Liver (tissue), 9 donors: ENCODE data around the gene PIGO. TPM values are rescaled to one million over a fixed set of nuclear protein-coding genes. Genes with fewer than 3 reads are reported as not detected.

Experiments
- DNase-seq: peaks from one replicate; pipeline ENCODE4 v3.0.0-alpha.2; 2017; ENCODE audit warnings: low spot score
- H3K27ac ChIP-seq, 2 donors: one replicate each; pipeline ENCODE4 v1.7.0; 2013; ENCODE audit warnings: inconsistent platforms in 2 of 2, low read length in 2 of 2, control low read depth in 1 of 2, low read depth in 1 of 2, mild to moderate bottlenecking in 1 of 2
- H3K27me3 ChIP-seq, 4 donors: one replicate each; pipeline versions ENCODE4 v1.6.1 to v1.7.0; 2013; ENCODE audit warnings: low read length in 3 of 4, inconsistent platforms in 1 of 4, mild to moderate bottlenecking in 1 of 4, moderate library complexity in 1 of 4; ENCODE audit not compliant: control insufficient read depth in 4 of 4, insufficient read depth in 4 of 4
- H3K36me3 ChIP-seq, 4 donors: one replicate each; pipeline versions ENCODE4 v1.6.1 to v1.7.0; 2013; ENCODE audit warnings: low read length in 3 of 4, mild to moderate bottlenecking in 3 of 4, low read depth in 1 of 4, moderate library complexity in 1 of 4; ENCODE audit not compliant: control insufficient read depth in 4 of 4, insufficient read depth in 3 of 4
- H3K4me1 ChIP-seq, 4 donors: one replicate each; pipeline versions ENCODE4 v1.6.1 to v1.7.0; 2013; ENCODE audit warnings: low read length in 3 of 4, mild to moderate bottlenecking in 3 of 4, moderate library complexity in 1 of 4; ENCODE audit not compliant: control insufficient read depth in 4 of 4, insufficient read depth in 4 of 4
- H3K4me3 ChIP-seq, 3 donors: one replicate each; pipeline versions ENCODE4 v1.6.1 to v1.7.0; 2013; ENCODE audit warnings: low read length in 3 of 3, control low read depth in 1 of 3, low read depth in 1 of 3, mild to moderate bottlenecking in 1 of 3
- H3K9ac ChIP-seq, 2 donors: one replicate each; pipeline ENCODE4 v1.7.0; 2013; ENCODE audit warnings: low read length in 2 of 2, mild to moderate bottlenecking in 2 of 2, moderate library complexity in 2 of 2, control low read depth in 1 of 2, low read depth in 1 of 2
- H3K9me3 ChIP-seq, 4 donors: one replicate each; pipeline versions ENCODE4 v1.6.1 to v1.7.0; 2013; ENCODE audit warnings: low read length in 3 of 4; ENCODE audit not compliant: control insufficient read depth in 4 of 4
- ATF3 ChIP-seq: IDR thresholded peaks from 2 replicates; pipeline ENCODE4 v1.6.1; 2016; ENCODE audit warnings: antibody characterized with exemption
- EGR1 ChIP-seq, 2 donors: IDR thresholded peaks; 2 replicates each; pipeline ENCODE4 v1.6.1; 2016 to 2018; ENCODE audit warnings: antibody characterized with exemption in 2 of 2, low read depth in 2 of 2
- FOXA1 ChIP-seq: IDR thresholded peaks from 2 replicates; pipeline ENCODE4 v1.6.1; 2016; ENCODE audit warnings: antibody characterized with exemption
- FOXA2 ChIP-seq: IDR thresholded peaks from 2 replicates; pipeline ENCODE4 v1.6.1; 2016; ENCODE audit warnings: antibody characterized with exemption
- GABPA ChIP-seq, 2 donors: IDR thresholded peaks in 1 of 2; conservative IDR thresholded peaks in 1 of 2; 2 replicates each; pipeline ENCODE4 v1.6.1; 2016; ENCODE audit warnings: antibody characterized with exemption in 2 of 2, mild to moderate bottlenecking in 1 of 2, moderate library complexity in 1 of 2
- HNF4A ChIP-seq, 2 donors: conservative IDR thresholded peaks; 2 replicates each; pipeline ENCODE4 v1.6.1; 2016; ENCODE audit warnings: antibody characterized with exemption in 2 of 2, mild to moderate bottlenecking in 2 of 2
- HNF4G ChIP-seq: IDR thresholded peaks from 2 replicates; pipeline ENCODE4 v1.6.1; 2016; ENCODE audit warnings: antibody characterized with exemption
- JUND ChIP-seq, 2 donors: IDR thresholded peaks; 2 replicates each; pipeline ENCODE4 v1.6.1; 2016; ENCODE audit warnings: antibody characterized with exemption in 2 of 2
- MAX ChIP-seq: IDR thresholded peaks from 2 replicates; pipeline ENCODE4 v1.6.1; 2016; ENCODE audit warnings: antibody characterized with exemption
- NR2F2 ChIP-seq: IDR thresholded peaks from 2 replicates; pipeline ENCODE4 v1.6.1; 2016; ENCODE audit warnings: antibody characterized with exemption
- RAD21 ChIP-seq, 2 donors: IDR thresholded peaks; 2 replicates each; pipeline ENCODE4 v1.6.1; 2016; ENCODE audit warnings: antibody characterized with exemption in 2 of 2, mild to moderate bottlenecking in 2 of 2
- REST ChIP-seq: IDR thresholded peaks from 2 replicates; pipeline ENCODE4 v1.6.1; 2016; ENCODE audit warnings: antibody characterized with exemption, mild to moderate bottlenecking
- RXRA ChIP-seq, 2 donors: IDR thresholded peaks; 2 replicates each; pipeline ENCODE4 v1.6.1; 2017 to 2018; ENCODE audit warnings: antibody characterized with exemption in 2 of 2, mild to moderate bottlenecking in 1 of 2
- SP1 ChIP-seq: IDR thresholded peaks from 2 replicates; pipeline ENCODE4 v1.6.1; 2018; ENCODE audit warnings: antibody characterized with exemption, mild to moderate bottlenecking
- TAF1 ChIP-seq: conservative IDR thresholded peaks from 2 replicates; pipeline ENCODE4 v1.6.1; 2016; ENCODE audit warnings: antibody characterized with exemption, mild to moderate bottlenecking
- YY1 ChIP-seq: IDR thresholded peaks from 2 replicates; pipeline ENCODE4 v1.6.1; 2016; ENCODE audit warnings: antibody characterized with exemption, mild to moderate bottlenecking
- WGBS: extraction: QIAGEN DNeasy Blood & Tissue Kit; methylation state at CpG from one replicate; pipeline ENCODE4 v1.1.7; 2013; 5-methylcytosine and 5-hydroxymethylcytosine counted together
- polyA plus RNA-seq, 2 donors: library from polyadenylated mRNA; stranded (reverse) in 1 of 2; unstranded in 1 of 2; fragments of 200-250 nt in 1 of 2; fragments of >200 nt in 1 of 2; fragmentation: Nextera tagmentation in 1 of 2; extraction: Ambion mirVana in 1 of 2; gene quantifications; one replicate each; pipeline versions ENCODE4 v1.2.1 to v1.2.3, GENCODE V29; 2013 to 2015
- total RNA-seq, 2 donors: library from RNA; depleted of rRNA; stranded (reverse); fragments of >200 nt; gene quantifications; one replicate each; pipeline ENCODE4 v1.2.3, GENCODE V29; 2014
- TF ChIP-seq, protein P1 (sequence below): fragments of 150-350 bp; IDR thresholded peaks from 2 replicates; pipeline ENCODE4 v1.5.1; 2017; ENCODE audit warnings: improper control_type of control experiment, low read depth, low read length; ENCODE audit not compliant: missing input control
- TF ChIP-seq, protein P2 (sequence below): IDR thresholded peaks from 2 replicates; pipeline ENCODE4 v1.6.1; 2016; ENCODE audit warnings: antibody characterized with exemption
- donor health status: healthy.
- donor health status: healthy.
- donor health status: healthy.
- donor health status: healthy.
- donor health status: healthy.

Gene PIGO
- total and polyA plus RNA-seq, 4 donors, result 10.5 to 16.0 (median 15.5) TPM

DNA sequence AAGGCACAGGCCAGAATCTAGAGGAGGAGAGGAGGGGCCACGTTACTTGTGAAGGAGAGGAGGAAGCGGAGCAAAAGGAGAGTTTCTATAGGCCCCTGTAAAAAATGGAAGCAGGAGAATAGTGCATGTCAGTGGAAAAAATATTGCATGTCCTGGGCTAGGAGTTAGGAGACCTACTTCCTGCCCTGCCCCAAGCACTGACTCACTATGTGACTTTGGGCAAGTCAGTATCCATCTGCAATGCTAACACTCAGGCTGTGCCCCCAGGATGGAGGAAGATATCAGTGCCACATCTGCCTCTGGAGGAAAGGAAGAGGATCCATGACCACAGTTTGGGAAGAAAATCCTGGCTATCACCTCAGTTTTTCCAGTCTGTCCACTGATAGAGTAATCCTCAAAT lies 7.0 kb downstream of the PIGO start (continued):
- TF ChIP-seq, protein P1, sequence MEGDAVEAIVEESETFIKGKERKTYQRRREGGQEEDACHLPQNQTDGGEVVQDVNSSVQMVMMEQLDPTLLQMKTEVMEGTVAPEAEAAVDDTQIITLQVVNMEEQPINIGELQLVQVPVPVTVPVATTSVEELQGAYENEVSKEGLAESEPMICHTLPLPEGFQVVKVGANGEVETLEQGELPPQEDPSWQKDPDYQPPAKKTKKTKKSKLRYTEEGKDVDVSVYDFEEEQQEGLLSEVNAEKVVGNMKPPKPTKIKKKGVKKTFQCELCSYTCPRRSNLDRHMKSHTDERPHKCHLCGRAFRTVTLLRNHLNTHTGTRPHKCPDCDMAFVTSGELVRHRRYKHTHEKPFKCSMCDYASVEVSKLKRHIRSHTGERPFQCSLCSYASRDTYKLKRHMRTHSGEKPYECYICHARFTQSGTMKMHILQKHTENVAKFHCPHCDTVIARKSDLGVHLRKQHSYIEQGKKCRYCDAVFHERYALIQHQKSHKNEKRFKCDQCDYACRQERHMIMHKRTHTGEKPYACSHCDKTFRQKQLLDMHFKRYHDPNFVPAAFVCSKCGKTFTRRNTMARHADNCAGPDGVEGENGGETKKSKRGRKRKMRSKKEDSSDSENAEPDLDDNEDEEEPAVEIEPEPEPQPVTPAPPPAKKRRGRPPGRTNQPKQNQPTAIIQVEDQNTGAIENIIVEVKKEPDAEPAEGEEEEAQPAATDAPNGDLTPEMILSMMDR, result no peak
- no peak for TF ChIP-seq RXRA (IDR thresholded peaks at IDR 0.05)
- no peak for TF ChIP-seq MAX
- no peak for TF ChIP-seq FOXA1
- no peak for TF ChIP-seq EGR1 (IDR thresholded peaks at IDR 0.05; ENCODE audit: low read depth in 2 of 2)
- no peak for TF ChIP-seq TAF1
- no peak for TF ChIP-seq HNF4A (conservative IDR thresholded peaks at IDR 0.05)
- TF ChIP-seq JUND (IDR thresholded peaks at IDR 0.05), result no peak

- no peak overlapping the region for H3K4me3 ChIP-seq
- H3K27me3 ChIP-seq, result no peaks in the 10 kb centered on the region
- 84% methylated on average over 2 of the region's 2 CpGs for WGBS
- H3K4me1 ChIP-seq, result peaks cover 0 to 5% (median 3%) of the 10 kb centered on the region in 4 donors
- DNase-seq, result no peak
- TF ChIP-seq REST, result no peak
- TF ChIP-seq HNF4G, result no peak
- no peak for TF ChIP-seq RXRA (IDR thresholded peaks at IDR 0.05)
- no peak for TF ChIP-seq MAX
- TF ChIP-seq, protein P1, result no peak
- no peak for TF ChIP-seq ATF3
- no peak for TF ChIP-seq RAD21 (IDR thresholded peaks at IDR 0.05)
- no peak for TF ChIP-seq FOXA2
- no peak for TF ChIP-seq NR2F2
- no peak for TF ChIP-seq TAF1
- TF ChIP-seq GABPA (IDR thresholded peaks at IDR 0.05 in 1 of 2, conservative IDR thresholded peaks at IDR 0.05 in 1 of 2), result no peak
- TF ChIP-seq YY1, result no peak
- no peak for TF ChIP-seq FOXA1
- TF ChIP-seq HNF4A (conservative IDR thresholded peaks at IDR 0.05), result no peak
- no peak for TF ChIP-seq EGR1 (IDR thresholded peaks at IDR 0.05; ENCODE audit: low read depth in 2 of 2)
- TF ChIP-seq SP1, result no peak
- TF ChIP-seq, protein P2, sequence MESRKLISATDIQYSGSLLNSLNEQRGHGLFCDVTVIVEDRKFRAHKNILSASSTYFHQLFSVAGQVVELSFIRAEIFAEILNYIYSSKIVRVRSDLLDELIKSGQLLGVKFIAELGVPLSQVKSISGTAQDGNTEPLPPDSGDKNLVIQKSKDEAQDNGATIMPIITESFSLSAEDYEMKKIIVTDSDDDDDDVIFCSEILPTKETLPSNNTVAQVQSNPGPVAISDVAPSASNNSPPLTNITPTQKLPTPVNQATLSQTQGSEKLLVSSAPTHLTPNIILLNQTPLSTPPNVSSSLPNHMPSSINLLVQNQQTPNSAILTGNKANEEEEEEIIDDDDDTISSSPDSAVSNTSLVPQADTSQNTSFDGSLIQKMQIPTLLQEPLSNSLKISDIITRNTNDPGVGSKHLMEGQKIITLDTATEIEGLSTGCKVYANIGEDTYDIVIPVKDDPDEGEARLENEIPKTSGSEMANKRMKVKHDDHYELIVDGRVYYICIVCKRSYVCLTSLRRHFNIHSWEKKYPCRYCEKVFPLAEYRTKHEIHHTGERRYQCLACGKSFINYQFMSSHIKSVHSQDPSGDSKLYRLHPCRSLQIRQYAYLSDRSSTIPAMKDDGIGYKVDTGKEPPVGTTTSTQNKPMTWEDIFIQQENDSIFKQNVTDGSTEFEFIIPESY, result no peak
- no peak for TF ChIP-seq JUND (IDR thresholded peaks at IDR 0.05)
- H3K9ac ChIP-seq, result no peak overlapping the region
- H3K27ac ChIP-seq, result no peak overlapping the region
- H3K36me3 ChIP-seq, result peaks cover 2 to 28% (median 15%) of the 10 kb centered on the region in 4 donors
- H3K9me3 ChIP-seq, result no peaks in the 10 kb centered on the region
These were observed 11.3 kb downstream of the PIGO start for GRCh38 chr9:35085078-35085477.
